Activated T-helper 17 cell treated with anti-CD3 and anti-CD28 coated beads, Interleukin-2, amount 50 U/mL, for 72 hours (primary cell): ENCODE measurements around the gene NPIPB6. TPM values are rescaled to one million over a fixed set of nuclear protein-coding genes. Genes with fewer than 3 reads are reported as not detected.
"Not testable (repeated sequence)": the region's sequence is repeated elsewhere in the genome, so short reads cannot be mapped to it uniquely, and the experiment has no call there.

Source experiments
- ATAC-seq: fragments of 150-1000 bp; cut with Tn5 transposase; replicated peaks from 2 replicates; pipeline ENCODE4 v1.10.0; 2021; ENCODE audit warnings: mild to moderate bottlenecking, moderate library complexity
- H3K27ac Mint-ChIP-seq: one replicate; pipeline ENCODE4 v1.8.0; 2022; ENCODE audit warnings: mixed read lengths
- H3K27me3 Mint-ChIP-seq: one replicate; pipeline ENCODE4 v1.8.0; 2022; ENCODE audit warnings: mixed read lengths
- H3K36me3 Mint-ChIP-seq: one replicate; pipeline ENCODE4 v1.8.0; 2022; ENCODE audit warnings: low read depth, mild to moderate bottlenecking, mixed read lengths
- H3K4me1 Mint-ChIP-seq: one replicate; pipeline ENCODE4 v1.8.0; 2022; ENCODE audit warnings: mixed read lengths
- H3K4me3 Mint-ChIP-seq: one replicate; pipeline ENCODE4 v1.8.0; 2022; ENCODE audit warnings: mild to moderate bottlenecking, mixed read lengths
- H3K9me3 Mint-ChIP-seq: one replicate; pipeline ENCODE4 v1.8.0; 2022; ENCODE audit warnings: mixed read lengths
- total RNA-seq, 2 donors: library from RNA; stranded (reverse); gene quantifications; one replicate each; pipeline ENCODE4 v1.2.3, GENCODE V29; 2022

The NPIPB6 gene
- total RNA-seq, result 1 to 10 TPM; 2.9 to 5.1 TPM

- H3K4me3 Mint-ChIP-seq, H3K9me3 Mint-ChIP-seq, H3K36me3 Mint-ChIP-seq, H3K27ac Mint-ChIP-seq, H3K4me1 Mint-ChIP-seq, ATAC-seq, H3K27me3 Mint-ChIP-seq: not testable (repeated sequence)
These were observed at the start of gene NPIPB6 for GRCh38 chr16:28363408-28363807. Gene NPIPB6, minus strand, starts transcription at chr16:28363508. Its CDS starts 686 bp downstream, at chr16:28362822.

- H3K36me3 Mint-ChIP-seq, H3K4me1 Mint-ChIP-seq, H3K9me3 Mint-ChIP-seq, H3K27me3 Mint-ChIP-seq, H3K27ac Mint-ChIP-seq: not testable (repeated sequence)
- H3K4me3 Mint-ChIP-seq, result peak within 1 kb of the TSS; percentile 53
- peak; percentile 100 for ATAC-seq
These were observed 40.1 kb upstream of the NPIPB6 start, which contains the start of gene EIF3CL for GRCh38 chr16:28403220-28404072. Gene EIF3CL, minus strand, starts transcription at chr16:28403841. Its CDS starts 223 bp downstream, at chr16:28403618.

- not testable (repeated sequence) for H3K4me1 Mint-ChIP-seq, H3K27me3 Mint-ChIP-seq, H3K4me3 Mint-ChIP-seq, H3K9me3 Mint-ChIP-seq, H3K36me3 Mint-ChIP-seq, ATAC-seq, H3K27ac Mint-ChIP-seq
These were observed 28.7 kb upstream of the NPIPB6 start for GRCh38 chr16:28392054-28392453.

- not testable (repeated sequence) for ATAC-seq, H3K4me3 Mint-ChIP-seq, H3K27ac Mint-ChIP-seq, H3K27me3 Mint-ChIP-seq, H3K4me1 Mint-ChIP-seq, H3K9me3 Mint-ChIP-seq, H3K36me3 Mint-ChIP-seq
These were observed 19.0 kb upstream of the NPIPB6 start for GRCh38 chr16:28382177-28382867.

GRCh38 chr16:28377822-28378221, 14.5 kb upstream of the NPIPB6 start:
- H3K4me3 Mint-ChIP-seq, ATAC-seq, H3K9me3 Mint-ChIP-seq, H3K4me1 Mint-ChIP-seq, H3K27ac Mint-ChIP-seq, H3K27me3 Mint-ChIP-seq, H3K36me3 Mint-ChIP-seq: not testable (repeated sequence)

DNA sequence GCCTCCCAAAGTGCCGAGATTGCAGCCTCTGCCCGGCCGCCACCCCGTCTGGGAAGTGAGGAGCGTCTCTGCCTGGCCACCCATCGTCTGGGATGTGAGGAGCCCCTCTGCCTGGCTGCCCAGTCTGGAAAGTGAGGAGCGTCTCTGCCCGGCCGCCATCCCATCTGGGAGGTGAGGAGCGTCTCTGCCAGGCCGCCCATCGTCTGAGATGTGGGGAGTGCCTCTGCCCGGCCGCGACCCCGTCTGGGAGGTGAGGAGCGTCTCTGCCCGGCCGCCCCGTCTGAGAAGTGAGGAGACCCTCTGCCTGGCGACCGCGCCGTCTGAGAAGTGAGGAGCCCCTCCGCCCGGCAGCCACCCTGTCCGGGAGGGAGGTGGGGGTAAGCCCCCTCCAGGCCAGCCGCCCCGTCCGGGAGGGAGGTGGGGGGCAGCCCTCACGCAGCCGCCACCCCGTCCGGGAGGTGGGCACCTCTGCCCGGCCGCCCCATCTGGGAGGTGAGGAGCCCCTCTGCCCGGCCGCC, 13.9 kb upstream of the NPIPB6 start:
- not testable (repeated sequence) for ATAC-seq, H3K27ac Mint-ChIP-seq, H3K27me3 Mint-ChIP-seq, H3K9me3 Mint-ChIP-seq, H3K36me3 Mint-ChIP-seq, H3K4me1 Mint-ChIP-seq, H3K4me3 Mint-ChIP-seq

GRCh38 chr16:28375115-28375514, 11.8 kb upstream of the NPIPB6 start:
- H3K4me1 Mint-ChIP-seq, H3K9me3 Mint-ChIP-seq, H3K27me3 Mint-ChIP-seq, H3K36me3 Mint-ChIP-seq, H3K27ac Mint-ChIP-seq, H3K4me3 Mint-ChIP-seq: not testable (repeated sequence)
- ATAC-seq, result peak; percentile 48

- H3K4me1 Mint-ChIP-seq, H3K4me3 Mint-ChIP-seq, ATAC-seq, H3K36me3 Mint-ChIP-seq, H3K27ac Mint-ChIP-seq, H3K27me3 Mint-ChIP-seq, H3K9me3 Mint-ChIP-seq: not testable (repeated sequence)
These were observed 11.0 kb upstream of the NPIPB6 start for GRCh38 chr16:28374281-28374680.

DNA sequence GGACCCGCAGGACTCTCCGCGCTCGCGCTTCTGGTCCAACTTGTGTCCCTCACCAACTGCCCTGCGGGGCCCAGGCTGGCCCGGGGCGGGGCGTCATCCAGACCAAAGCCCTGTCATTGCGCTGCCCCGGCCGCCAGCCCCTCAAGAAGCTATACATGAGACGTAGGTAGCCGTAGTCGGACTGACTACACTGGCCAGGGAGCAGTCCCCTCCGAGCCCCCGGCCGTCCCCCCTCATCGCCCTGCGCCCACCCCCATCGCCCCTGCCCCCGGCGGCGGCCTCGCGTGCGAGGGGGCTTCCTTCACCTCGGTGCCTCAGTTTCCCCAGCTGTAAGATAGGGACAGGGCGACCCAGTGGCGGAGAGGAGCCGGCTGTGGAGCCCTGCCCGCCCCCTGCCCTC, 4.6 kb upstream of the NPIPB6 start:
- H3K4me3 Mint-ChIP-seq, ATAC-seq, H3K27me3 Mint-ChIP-seq, H3K27ac Mint-ChIP-seq, H3K36me3 Mint-ChIP-seq, H3K9me3 Mint-ChIP-seq, H3K4me1 Mint-ChIP-seq: not testable (repeated sequence)

DNA sequence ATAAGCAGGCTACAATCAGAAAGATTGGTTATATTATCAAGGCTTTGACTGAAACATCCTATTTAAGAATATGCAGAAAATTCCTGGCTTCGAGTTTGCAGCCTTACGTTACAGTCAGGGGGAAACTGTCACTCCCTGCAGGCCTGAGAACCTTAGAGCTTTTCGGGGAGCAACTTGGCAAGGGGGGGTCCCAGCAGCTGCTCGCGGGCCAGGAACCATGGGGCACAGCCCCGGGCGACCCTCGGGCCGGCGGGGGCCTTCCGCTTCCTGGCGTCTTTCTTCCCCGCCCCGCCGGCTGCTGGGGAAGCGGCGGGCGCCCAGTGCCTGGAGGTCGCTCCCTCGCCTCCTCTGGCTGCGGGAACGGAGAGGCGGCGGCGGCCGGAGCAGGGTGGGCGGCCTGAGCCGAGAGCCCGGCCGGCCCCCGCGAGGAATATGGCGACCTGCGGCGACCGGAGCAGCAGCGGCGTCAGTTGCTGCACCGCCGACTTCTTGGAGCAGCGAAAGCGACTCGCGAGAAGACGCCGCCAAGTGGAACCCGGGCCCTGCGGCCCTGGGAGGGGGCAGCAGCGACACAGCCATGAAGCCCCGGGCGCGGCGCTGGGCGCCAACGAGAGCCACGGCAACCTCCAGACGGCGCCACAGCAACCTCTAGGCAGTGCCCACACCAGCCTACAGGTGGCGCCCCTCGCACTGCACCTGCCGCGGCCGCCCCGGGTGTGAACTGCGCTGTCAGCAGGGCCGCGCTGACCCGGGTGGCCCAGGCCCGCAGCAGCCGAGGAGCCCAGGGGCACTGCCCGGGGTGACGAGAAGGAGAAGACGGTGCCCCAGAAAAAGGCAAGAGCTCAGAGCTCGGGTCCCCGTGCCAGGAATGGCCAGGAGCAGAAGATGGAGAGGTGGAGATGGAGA, 1.2 kb upstream of the NPIPB6 start:
- not testable (repeated sequence) for H3K9me3 Mint-ChIP-seq, H3K36me3 Mint-ChIP-seq, H3K4me3 Mint-ChIP-seq, H3K4me1 Mint-ChIP-seq, H3K27me3 Mint-ChIP-seq, H3K27ac Mint-ChIP-seq
- peak; percentile 98 for ATAC-seq

DNA sequence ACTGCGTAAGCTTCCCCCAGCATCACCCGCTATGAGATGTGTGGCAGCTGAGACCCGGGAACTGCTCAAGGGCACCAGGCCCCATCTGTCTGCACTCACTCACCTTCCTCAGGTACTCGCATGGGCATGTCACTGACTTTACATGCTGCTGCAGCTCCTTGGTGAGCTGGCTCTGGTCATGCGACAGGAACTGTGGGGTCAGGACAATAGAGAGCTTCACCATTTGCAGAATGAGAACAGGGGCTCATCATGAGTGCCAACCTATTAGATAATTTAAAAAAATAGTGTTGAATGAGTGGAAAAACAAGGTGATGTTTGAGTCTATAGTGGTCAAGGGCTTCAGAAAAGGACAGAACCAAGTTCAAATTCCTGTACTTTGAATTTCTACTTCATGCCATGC, 708 bp downstream of the NPIPB6 start:
- not testable (repeated sequence) for H3K4me3 Mint-ChIP-seq, H3K27me3 Mint-ChIP-seq, H3K9me3 Mint-ChIP-seq, ATAC-seq, H3K4me1 Mint-ChIP-seq, H3K36me3 Mint-ChIP-seq, H3K27ac Mint-ChIP-seq

DNA sequence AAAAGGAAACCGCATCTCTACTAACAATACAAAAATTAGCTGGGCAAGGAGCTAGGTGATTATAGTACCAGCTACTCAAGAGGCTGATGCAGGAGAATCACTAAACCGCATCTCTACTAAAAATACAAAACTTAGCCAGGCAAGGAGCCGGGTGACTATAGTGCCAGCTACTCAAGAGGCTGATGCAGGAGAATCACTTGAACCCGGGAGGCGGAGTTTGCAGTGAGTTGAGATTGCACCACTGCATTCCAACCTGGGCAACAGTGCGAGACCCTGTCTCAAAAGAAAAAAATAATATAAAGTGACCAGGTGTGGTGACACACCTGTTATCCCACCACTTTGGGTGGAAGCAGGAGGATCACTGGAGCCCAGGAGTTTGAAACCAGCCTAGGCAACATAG, 25.1 kb downstream of the NPIPB6 start:
- H3K4me3 Mint-ChIP-seq, H3K9me3 Mint-ChIP-seq, H3K27me3 Mint-ChIP-seq, H3K27ac Mint-ChIP-seq, ATAC-seq, H3K4me1 Mint-ChIP-seq, H3K36me3 Mint-ChIP-seq: not testable (repeated sequence)

DNA sequence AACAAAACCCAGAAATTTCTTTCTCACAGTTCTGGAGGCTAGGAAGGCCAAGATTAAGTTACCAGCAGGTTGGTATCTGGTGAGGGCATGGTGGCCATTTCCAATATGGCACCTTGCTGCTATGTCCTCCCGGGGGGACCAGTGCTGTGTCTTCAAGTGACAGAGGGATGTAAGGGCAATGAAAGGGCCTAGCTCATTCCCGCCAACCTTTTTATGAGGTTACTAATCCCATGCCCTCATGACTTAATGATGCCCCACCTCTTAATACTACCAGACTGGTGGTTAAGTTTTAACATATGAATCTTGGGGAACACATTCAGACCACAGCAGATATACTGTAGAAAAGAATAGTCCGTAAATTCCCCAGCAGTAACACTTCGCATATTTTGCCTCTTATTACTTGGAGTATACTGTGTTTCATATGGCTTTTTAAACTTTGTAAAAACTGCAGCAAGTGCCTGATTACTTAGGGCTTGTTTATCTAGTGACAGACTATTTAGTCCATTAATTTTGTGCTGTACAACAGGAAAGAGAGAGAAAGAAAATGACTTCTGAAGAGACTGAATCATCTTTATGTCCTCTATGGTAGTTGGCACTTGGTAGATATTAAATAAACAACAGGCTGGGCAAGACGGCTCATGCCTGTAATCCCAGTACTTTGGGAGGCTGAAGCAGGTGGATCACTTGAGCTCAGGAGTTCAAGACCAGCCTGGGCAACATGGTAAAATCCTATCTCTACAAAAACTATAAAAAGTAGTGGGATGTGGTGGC, 26.2 kb downstream of the NPIPB6 start:
- H3K27me3 Mint-ChIP-seq, H3K27ac Mint-ChIP-seq, ATAC-seq, H3K36me3 Mint-ChIP-seq, H3K4me1 Mint-ChIP-seq, H3K9me3 Mint-ChIP-seq, H3K4me3 Mint-ChIP-seq: not testable (repeated sequence)

GRCh38 chr16:28335678-28336077, 27.6 kb downstream of the NPIPB6 start:
- not testable (repeated sequence) for H3K4me3 Mint-ChIP-seq, H3K36me3 Mint-ChIP-seq, H3K27me3 Mint-ChIP-seq, ATAC-seq, H3K9me3 Mint-ChIP-seq, H3K27ac Mint-ChIP-seq, H3K4me1 Mint-ChIP-seq
